Liver (tissue), 9 donors: ENCODE results near the gene ZNF343. TPM values are rescaled to one million over a fixed set of nuclear protein-coding genes. Genes with fewer than 3 reads are reported as not detected.

Experiments used
- DNase-seq: peaks from one replicate; pipeline ENCODE4 v3.0.0-alpha.2; 2017; ENCODE audit warnings: low spot score
- H3K27ac ChIP-seq, 2 donors: one replicate each; pipeline ENCODE4 v1.7.0; 2013; ENCODE audit warnings: inconsistent platforms in 2 of 2, low read length in 2 of 2, control low read depth in 1 of 2, low read depth in 1 of 2, mild to moderate bottlenecking in 1 of 2
- H3K27me3 ChIP-seq, 4 donors: one replicate each; pipeline versions ENCODE4 v1.6.1 to v1.7.0; 2013; ENCODE audit warnings: low read length in 3 of 4, inconsistent platforms in 1 of 4, mild to moderate bottlenecking in 1 of 4, moderate library complexity in 1 of 4; ENCODE audit not compliant: control insufficient read depth in 4 of 4, insufficient read depth in 4 of 4
- H3K36me3 ChIP-seq, 4 donors: one replicate each; pipeline versions ENCODE4 v1.6.1 to v1.7.0; 2013; ENCODE audit warnings: low read length in 3 of 4, mild to moderate bottlenecking in 3 of 4, low read depth in 1 of 4, moderate library complexity in 1 of 4; ENCODE audit not compliant: control insufficient read depth in 4 of 4, insufficient read depth in 3 of 4
- H3K4me1 ChIP-seq, 4 donors: one replicate each; pipeline versions ENCODE4 v1.6.1 to v1.7.0; 2013; ENCODE audit warnings: low read length in 3 of 4, mild to moderate bottlenecking in 3 of 4, moderate library complexity in 1 of 4; ENCODE audit not compliant: control insufficient read depth in 4 of 4, insufficient read depth in 4 of 4
- H3K4me3 ChIP-seq, 3 donors: one replicate each; pipeline versions ENCODE4 v1.6.1 to v1.7.0; 2013; ENCODE audit warnings: low read length in 3 of 3, control low read depth in 1 of 3, low read depth in 1 of 3, mild to moderate bottlenecking in 1 of 3
- H3K9ac ChIP-seq, 2 donors: one replicate each; pipeline ENCODE4 v1.7.0; 2013; ENCODE audit warnings: low read length in 2 of 2, mild to moderate bottlenecking in 2 of 2, moderate library complexity in 2 of 2, control low read depth in 1 of 2, low read depth in 1 of 2
- H3K9me3 ChIP-seq, 4 donors: one replicate each; pipeline versions ENCODE4 v1.6.1 to v1.7.0; 2013; ENCODE audit warnings: low read length in 3 of 4; ENCODE audit not compliant: control insufficient read depth in 4 of 4
- EGR1 ChIP-seq, 2 donors: IDR thresholded peaks; 2 replicates each; pipeline ENCODE4 v1.6.1; 2016 to 2018; ENCODE audit warnings: antibody characterized with exemption in 2 of 2, low read depth in 2 of 2
- FOXA1 ChIP-seq: IDR thresholded peaks from 2 replicates; pipeline ENCODE4 v1.6.1; 2016; ENCODE audit warnings: antibody characterized with exemption
- FOXA2 ChIP-seq: IDR thresholded peaks from 2 replicates; pipeline ENCODE4 v1.6.1; 2016; ENCODE audit warnings: antibody characterized with exemption
- GABPA ChIP-seq, 2 donors: IDR thresholded peaks in 1 of 2; conservative IDR thresholded peaks in 1 of 2; 2 replicates each; pipeline ENCODE4 v1.6.1; 2016; ENCODE audit warnings: antibody characterized with exemption in 2 of 2, mild to moderate bottlenecking in 1 of 2, moderate library complexity in 1 of 2
- HNF4G ChIP-seq: IDR thresholded peaks from 2 replicates; pipeline ENCODE4 v1.6.1; 2016; ENCODE audit warnings: antibody characterized with exemption
- JUND ChIP-seq, 2 donors: IDR thresholded peaks; 2 replicates each; pipeline ENCODE4 v1.6.1; 2016; ENCODE audit warnings: antibody characterized with exemption in 2 of 2
- NR2F2 ChIP-seq: IDR thresholded peaks from 2 replicates; pipeline ENCODE4 v1.6.1; 2016; ENCODE audit warnings: antibody characterized with exemption
- RAD21 ChIP-seq, 2 donors: IDR thresholded peaks; 2 replicates each; pipeline ENCODE4 v1.6.1; 2016; ENCODE audit warnings: antibody characterized with exemption in 2 of 2, mild to moderate bottlenecking in 2 of 2
- RXRA ChIP-seq, 2 donors: IDR thresholded peaks; 2 replicates each; pipeline ENCODE4 v1.6.1; 2017 to 2018; ENCODE audit warnings: antibody characterized with exemption in 2 of 2, mild to moderate bottlenecking in 1 of 2
- SP1 ChIP-seq: IDR thresholded peaks from 2 replicates; pipeline ENCODE4 v1.6.1; 2018; ENCODE audit warnings: antibody characterized with exemption, mild to moderate bottlenecking
- TAF1 ChIP-seq: conservative IDR thresholded peaks from 2 replicates; pipeline ENCODE4 v1.6.1; 2016; ENCODE audit warnings: antibody characterized with exemption, mild to moderate bottlenecking
- YY1 ChIP-seq: IDR thresholded peaks from 2 replicates; pipeline ENCODE4 v1.6.1; 2016; ENCODE audit warnings: antibody characterized with exemption, mild to moderate bottlenecking
- WGBS: extraction: QIAGEN DNeasy Blood & Tissue Kit; methylation state at CpG from one replicate; pipeline ENCODE4 v1.1.7; 2013; 5-methylcytosine and 5-hydroxymethylcytosine counted together
- polyA plus RNA-seq, 2 donors: library from polyadenylated mRNA; stranded (reverse) in 1 of 2; unstranded in 1 of 2; fragments of 200-250 nt in 1 of 2; fragments of >200 nt in 1 of 2; fragmentation: Nextera tagmentation in 1 of 2; extraction: Ambion mirVana in 1 of 2; gene quantifications; one replicate each; pipeline versions ENCODE4 v1.2.1 to v1.2.3, GENCODE V29; 2013 to 2015
- total RNA-seq, 2 donors: library from RNA; depleted of rRNA; stranded (reverse); fragments of >200 nt; gene quantifications; one replicate each; pipeline ENCODE4 v1.2.3, GENCODE V29; 2014
- TF ChIP-seq, protein P1 (sequence below): IDR thresholded peaks from 2 replicates; pipeline ENCODE4 v1.6.1; 2016; ENCODE audit warnings: antibody characterized with exemption
- TF ChIP-seq, protein P2 (sequence below): IDR thresholded peaks from 2 replicates; pipeline ENCODE4 v1.6.1; 2016; ENCODE audit warnings: antibody characterized with exemption
- TF ChIP-seq, protein P3 (sequence below): IDR thresholded peaks from 2 replicates; pipeline ENCODE4 v1.6.1; 2016; ENCODE audit warnings: antibody characterized with exemption, mild to moderate bottlenecking
- TF ChIP-seq, protein P4 (sequence below): IDR thresholded peaks from 2 replicates; pipeline ENCODE4 v1.6.1; 2016; ENCODE audit warnings: antibody characterized with exemption
- donor health status: healthy.
- donor health status: healthy.
- donor health status: healthy.
- donor health status: healthy.
- donor health status: healthy.

The ZNF343 gene
- total and polyA plus RNA-seq, 4 donors: 3.3 to 10.5 (median 4.2) TPM

DNA sequence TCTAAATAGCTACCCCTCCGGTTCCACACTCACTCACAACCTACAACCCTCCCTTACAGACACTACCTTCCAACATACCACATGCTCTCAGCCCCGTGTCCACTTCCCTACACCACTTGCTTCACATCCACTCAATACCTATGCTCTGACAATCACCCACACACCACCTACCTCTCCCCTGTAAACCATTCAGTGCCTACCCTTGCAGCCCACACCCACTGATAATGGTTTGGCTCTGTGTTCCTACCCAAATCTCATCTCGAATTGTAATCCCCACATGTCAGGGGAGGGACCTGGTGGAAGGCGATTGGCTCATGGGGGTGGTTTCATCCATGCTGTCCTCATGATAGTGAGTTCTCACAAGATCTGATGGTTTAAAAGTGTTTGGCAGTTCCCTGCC is 9.8 kb upstream of the ZNF343 start:
- TF ChIP-seq, protein P1, sequence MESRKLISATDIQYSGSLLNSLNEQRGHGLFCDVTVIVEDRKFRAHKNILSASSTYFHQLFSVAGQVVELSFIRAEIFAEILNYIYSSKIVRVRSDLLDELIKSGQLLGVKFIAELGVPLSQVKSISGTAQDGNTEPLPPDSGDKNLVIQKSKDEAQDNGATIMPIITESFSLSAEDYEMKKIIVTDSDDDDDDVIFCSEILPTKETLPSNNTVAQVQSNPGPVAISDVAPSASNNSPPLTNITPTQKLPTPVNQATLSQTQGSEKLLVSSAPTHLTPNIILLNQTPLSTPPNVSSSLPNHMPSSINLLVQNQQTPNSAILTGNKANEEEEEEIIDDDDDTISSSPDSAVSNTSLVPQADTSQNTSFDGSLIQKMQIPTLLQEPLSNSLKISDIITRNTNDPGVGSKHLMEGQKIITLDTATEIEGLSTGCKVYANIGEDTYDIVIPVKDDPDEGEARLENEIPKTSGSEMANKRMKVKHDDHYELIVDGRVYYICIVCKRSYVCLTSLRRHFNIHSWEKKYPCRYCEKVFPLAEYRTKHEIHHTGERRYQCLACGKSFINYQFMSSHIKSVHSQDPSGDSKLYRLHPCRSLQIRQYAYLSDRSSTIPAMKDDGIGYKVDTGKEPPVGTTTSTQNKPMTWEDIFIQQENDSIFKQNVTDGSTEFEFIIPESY: no peak
- TF ChIP-seq GABPA (IDR thresholded peaks at IDR 0.05 in 1 of 2, conservative IDR thresholded peaks at IDR 0.05 in 1 of 2) (no peak), FOXA1 (no peak), EGR1 (IDR thresholded peaks at IDR 0.05; ENCODE audit: low read depth in 2 of 2) (no peak), HNF4G (no peak), FOXA2 (no peak), JUND (IDR thresholded peaks at IDR 0.05) (no peak), SP1 (no peak), RXRA (IDR thresholded peaks at IDR 0.05) (no peak), YY1 (no peak), NR2F2 (no peak), TAF1 (no peak), RAD21 (IDR thresholded peaks at IDR 0.05) (no peak)
- TF ChIP-seq, protein P2, sequence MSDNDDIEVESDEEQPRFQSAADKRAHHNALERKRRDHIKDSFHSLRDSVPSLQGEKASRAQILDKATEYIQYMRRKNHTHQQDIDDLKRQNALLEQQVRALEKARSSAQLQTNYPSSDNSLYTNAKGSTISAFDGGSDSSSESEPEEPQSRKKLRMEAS: no peak
- TF ChIP-seq, protein P3, sequence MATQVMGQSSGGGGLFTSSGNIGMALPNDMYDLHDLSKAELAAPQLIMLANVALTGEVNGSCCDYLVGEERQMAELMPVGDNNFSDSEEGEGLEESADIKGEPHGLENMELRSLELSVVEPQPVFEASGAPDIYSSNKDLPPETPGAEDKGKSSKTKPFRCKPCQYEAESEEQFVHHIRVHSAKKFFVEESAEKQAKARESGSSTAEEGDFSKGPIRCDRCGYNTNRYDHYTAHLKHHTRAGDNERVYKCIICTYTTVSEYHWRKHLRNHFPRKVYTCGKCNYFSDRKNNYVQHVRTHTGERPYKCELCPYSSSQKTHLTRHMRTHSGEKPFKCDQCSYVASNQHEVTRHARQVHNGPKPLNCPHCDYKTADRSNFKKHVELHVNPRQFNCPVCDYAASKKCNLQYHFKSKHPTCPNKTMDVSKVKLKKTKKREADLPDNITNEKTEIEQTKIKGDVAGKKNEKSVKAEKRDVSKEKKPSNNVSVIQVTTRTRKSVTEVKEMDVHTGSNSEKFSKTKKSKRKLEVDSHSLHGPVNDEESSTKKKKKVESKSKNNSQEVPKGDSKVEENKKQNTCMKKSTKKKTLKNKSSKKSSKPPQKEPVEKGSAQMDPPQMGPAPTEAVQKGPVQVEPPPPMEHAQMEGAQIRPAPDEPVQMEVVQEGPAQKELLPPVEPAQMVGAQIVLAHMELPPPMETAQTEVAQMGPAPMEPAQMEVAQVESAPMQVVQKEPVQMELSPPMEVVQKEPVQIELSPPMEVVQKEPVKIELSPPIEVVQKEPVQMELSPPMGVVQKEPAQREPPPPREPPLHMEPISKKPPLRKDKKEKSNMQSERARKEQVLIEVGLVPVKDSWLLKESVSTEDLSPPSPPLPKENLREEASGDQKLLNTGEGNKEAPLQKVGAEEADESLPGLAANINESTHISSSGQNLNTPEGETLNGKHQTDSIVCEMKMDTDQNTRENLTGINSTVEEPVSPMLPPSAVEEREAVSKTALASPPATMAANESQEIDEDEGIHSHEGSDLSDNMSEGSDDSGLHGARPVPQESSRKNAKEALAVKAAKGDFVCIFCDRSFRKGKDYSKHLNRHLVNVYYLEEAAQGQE: no peak
- TF ChIP-seq, protein P4, sequence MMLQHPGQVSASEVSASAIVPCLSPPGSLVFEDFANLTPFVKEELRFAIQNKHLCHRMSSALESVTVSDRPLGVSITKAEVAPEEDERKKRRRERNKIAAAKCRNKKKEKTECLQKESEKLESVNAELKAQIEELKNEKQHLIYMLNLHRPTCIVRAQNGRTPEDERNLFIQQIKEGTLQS: no peak
- Histone ChIP-seq H3K36me3 (no peaks in the 10 kb centered on the region), H3K4me3 (no peak overlapping the region), H3K9ac (no peak overlapping the region), H3K27me3 (no peaks in the 10 kb centered on the region), H3K4me1 (no peaks in the 10 kb centered on the region), H3K27ac (no peak overlapping the region), H3K9me3 (no peaks in the 10 kb centered on the region)
- 87% methylated on average over 4 of the region's 4 CpGs for WGBS
- DNase-seq: no peak

DNA sequence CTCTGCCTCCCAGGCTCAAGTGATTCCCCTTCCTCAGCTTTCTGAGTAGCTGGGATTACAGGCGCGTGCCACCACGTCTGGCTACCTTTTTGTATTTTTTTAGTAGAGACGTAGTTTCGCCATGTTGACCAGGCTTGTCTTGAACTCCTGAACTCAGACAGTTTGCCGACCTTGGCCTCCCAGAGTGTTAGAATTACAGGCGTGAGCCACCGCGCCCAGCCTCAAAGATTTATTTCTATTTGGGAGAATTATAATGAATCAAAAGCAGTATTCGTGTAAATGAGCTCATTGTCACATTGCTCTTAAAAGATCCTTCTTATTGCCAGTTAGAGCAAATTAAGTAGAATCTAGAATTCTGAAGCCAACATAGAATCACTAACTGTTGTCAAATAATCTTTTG is 9.4 kb upstream of the ZNF343 start:
- Histone ChIP-seq H3K27ac (no peak overlapping the region), H3K4me1 (no peaks in the 10 kb centered on the region), H3K36me3 (no peaks in the 10 kb centered on the region), H3K4me3 (no peak overlapping the region), H3K9me3 (no peaks in the 10 kb centered on the region), H3K9ac (no peak overlapping the region), H3K27me3 (no peaks in the 10 kb centered on the region)
- WGBS: 87% methylated on average over 10 of the region's 10 CpGs
- TF ChIP-seq RAD21 (IDR thresholded peaks at IDR 0.05): no peak
- TF ChIP-seq EGR1 (IDR thresholded peaks at IDR 0.05; ENCODE audit: low read depth in 2 of 2): no peak
- no peak for TF ChIP-seq HNF4G
- DNase-seq: no peak
